ENCODE data around the gene MRPS27.
A peak's percentile ranks its signal among the peaks of the same experiment; 100 is the strongest.

MRPS27 gene

DNA sequence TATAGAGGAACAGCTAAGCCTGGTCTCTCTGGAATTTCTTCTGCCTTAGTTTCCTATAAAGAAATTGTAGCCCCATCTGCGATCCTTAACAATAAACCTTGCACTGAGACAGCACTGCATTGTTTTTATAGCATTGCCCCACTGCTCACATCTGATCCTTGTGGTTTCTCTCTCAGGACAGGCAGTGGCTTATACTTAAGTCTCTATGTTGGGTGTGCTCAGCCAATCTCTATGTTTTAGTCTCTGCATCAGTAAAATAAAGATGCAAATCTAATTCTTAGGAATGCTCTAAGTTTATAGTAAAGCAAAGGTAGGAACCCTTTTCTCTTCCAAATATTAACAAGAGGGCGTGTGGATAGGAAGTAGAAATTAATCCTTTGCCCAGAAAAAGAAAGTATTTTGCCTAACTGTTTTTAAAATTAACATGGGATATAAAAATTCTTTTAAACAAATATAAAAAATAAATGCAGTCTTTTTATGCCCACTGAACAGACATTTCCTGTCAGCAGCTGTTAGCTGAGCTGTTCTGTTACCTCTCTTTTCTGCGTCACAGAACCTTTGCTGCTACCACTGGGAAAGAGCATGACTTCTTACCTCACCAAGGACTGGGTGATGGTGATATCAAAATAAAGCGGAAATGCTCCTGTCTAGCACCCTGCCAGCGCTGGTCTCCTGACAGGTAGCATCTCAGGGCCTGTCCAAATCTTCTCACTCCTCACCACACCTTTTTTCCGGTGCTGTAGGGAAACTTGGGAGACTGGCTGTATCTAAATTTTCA, 29.5 kb downstream of the MRPS27 start:
- DNase-seq = no peak

DNA sequence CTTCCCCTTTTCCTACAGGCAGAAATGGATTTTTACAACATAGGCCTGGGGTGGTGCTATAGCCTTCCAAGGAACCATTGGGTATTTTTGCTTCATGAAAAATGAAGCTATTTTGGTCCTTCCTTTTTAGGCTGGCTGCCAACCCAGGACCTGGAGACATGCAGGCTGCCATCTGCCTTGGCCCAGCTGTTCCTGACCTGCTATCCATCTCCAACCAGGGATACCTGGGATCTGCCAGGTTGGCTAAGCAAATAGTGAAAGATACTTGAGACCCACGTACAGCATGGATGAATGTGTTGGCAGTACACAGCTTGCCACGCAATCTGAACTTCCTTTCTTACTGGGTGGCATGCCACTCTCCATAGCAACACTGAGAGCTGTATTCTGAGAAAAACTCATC, 31.1 kb downstream of the MRPS27 start:
- peak; percentile 98 for DNase-seq

DNA sequence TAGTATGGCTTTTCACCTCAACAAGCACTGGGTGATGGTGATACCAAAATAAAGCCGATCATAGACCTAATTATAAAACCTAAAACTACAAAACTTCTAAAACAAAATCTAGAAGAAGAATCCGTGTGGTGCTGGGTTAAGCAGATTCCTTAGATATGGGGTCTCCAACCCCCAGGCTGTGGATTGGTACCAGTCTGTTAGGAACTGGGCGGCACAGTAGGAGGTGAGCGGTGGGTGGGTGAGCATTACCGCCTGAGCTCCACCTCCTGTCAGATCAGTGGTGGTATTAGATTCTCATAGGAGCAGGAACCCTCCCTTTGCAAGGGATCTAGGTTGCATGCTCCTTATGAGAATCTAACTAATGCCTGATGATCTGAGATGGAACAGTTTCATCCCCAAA, 33.2 kb downstream of the MRPS27 start:
- no peak for DNase-seq

DNA sequence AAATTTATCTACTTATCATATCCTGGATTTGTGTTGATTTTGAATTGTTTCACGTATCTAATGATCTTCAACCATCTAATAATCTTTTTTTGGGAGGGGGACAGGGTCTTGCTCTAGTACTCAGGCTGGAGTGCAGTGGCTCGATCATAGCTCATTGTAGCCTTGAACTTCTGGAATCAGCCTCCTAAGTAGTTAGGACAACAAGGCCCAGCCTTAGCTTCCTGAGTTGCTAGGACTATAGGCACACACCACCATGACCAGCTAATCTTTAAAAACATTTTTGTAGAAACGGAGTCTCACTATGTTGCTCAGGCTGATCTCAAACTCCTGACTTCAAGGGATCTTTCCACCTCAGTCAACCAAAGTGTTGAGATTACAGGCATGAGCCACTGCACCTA, 34.6 kb downstream of the MRPS27 start:
- DNase-seq = no peak

DNA sequence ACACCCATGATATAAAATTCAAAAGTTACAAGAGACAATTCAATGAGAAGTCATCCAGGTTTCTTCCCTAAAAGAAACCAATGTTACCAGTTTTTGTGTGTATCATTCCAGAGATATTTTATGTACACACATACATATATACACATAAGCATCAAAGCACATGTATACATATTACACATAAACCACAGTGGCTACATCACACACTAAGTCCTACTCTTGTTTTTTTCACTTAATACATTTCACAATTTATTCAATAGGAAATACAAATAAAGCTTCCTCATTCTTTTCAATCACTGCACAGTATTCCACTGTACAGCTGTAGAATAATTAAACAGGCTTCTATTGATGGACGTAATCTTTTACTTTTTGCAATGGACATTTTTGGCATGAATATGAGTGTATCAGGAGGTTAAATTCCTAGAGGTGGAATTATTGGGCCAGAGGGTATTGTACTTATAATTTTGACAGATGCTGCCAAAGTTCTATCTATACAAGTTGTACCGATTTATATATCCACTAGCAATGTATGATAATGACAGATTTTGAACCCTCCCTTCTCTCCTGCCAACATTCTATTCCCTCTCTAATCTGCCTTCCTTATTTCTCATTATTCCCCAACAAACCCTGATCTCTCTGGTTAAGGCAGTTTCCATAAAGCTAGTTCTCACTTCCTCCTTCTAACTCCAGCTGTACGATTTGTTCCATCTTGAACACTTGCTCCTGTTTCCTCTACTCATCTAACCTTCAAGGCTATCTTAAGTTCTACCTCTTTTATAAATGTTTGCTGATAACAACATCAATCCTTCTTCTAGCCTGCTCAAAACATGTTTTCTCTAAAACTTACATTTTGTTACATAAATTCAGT, 35.2 kb downstream of the MRPS27 start:
- DNase-seq = no peak

DNA sequence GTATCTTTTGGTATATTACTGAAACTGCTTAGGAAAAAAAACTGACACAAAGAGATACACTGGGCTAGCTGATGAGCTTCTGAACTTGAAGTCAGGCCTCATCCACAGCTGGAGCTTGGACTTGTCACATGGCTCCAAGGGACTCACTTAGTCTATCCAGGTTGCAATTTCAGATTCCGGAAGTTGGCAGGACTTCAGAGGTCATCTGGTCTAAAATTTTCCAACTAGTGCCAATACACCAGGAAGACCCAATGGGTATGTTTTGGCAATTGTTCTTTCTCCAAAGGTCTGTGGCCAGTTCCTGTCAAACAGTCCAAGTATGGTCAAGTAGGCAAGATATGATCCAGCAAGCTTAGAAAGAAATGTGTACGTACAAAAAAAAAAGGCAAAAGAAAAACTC, 36.7 kb downstream of the MRPS27 start:
- no peak for DNase-seq

DNA sequence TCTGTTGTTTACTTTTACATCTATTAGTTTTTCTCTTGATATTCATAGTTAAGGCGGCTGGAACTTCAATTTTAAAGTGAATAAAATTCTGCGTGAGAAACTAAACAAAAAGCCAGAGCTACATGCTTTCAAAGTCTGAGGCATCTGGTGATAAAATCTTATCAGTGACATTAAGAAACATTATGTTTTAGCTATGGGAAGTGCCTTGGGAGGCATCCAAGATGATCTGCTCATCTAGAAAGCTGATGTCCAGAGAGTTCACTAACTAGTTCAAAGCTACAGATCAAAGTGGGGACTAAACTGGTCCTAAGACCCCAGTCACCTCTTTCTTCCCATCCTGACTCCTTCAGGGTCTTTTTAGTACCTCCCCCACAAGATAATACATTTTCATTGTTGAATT, 37.2 kb downstream of the MRPS27 start:
- no peak for DNase-seq

DNA sequence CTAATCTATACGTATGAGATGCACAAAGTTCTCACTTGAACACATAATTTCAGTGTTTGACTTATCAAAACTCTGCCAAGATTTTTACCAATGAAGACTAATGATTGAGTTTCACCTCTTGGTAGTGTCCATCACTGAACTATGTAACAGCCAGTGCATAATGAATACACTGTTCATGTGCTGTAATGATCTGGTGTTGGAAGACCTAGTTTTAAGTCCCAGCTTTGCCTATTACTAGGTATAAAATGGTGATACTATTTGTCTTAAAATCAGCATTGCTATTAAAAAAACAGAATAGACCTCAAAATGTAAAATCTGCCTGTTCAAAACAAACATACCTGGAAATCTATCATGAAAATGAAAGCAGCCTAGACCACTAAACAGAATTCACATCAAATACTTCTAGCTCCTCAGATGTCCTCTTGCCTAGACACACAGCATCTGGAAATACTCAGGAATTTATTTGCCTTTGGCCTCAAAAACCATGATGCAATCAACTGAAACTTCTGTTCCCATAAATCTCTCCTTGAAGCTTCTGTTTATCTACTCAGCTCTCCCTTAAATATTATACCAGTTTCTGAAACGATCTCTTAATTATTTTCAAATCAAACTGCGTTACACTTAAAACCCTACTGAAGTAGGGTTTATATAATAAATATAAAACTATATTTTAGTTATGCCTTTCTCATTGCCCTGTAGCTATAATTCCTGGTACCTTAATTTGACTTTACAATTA, 38.1 kb downstream of the MRPS27 start:
- peak; percentile 75 for DNase-seq

DNA sequence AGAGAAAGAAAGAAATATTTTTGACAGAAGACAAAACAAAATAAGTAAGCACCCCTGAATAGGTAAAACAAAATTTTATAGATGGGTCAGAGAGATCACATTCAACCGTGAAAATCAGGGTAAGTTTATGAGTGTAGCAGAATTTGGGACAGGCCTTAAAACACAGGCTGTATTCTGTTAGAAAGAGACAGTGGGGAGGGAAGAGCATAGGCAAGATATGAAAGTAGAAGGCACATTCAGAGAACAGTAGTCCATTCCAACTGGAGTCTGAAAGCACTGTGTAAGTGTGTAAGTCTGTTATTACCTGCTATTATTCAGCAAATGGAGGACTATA, 38.6 kb downstream of the MRPS27 start:
- DNase-seq = no peak

DNA sequence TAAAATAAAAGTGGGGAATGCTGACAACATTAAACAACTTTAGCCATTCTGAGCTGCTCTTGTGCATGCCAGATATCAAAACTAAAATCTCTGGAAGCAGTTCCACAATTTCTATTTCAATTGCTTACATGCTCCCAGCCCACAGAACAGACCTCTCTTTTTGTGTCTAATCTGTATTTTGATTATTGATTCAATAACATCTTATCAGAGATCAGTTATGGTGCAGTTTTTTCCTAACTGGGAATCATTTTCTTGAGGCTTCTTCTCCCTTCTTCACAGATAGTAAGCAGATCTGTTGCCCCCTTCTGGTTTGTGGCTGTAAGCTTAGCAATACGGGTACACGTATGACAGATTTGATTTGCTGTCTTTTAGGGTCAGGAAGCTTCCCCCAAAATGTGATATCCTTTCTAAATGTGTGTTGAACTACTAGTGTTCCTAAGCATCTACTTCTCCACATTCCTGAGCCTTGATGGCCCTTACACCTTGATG, 39.4 kb downstream of the MRPS27 start:
- DNase-seq = no peak

DNA sequence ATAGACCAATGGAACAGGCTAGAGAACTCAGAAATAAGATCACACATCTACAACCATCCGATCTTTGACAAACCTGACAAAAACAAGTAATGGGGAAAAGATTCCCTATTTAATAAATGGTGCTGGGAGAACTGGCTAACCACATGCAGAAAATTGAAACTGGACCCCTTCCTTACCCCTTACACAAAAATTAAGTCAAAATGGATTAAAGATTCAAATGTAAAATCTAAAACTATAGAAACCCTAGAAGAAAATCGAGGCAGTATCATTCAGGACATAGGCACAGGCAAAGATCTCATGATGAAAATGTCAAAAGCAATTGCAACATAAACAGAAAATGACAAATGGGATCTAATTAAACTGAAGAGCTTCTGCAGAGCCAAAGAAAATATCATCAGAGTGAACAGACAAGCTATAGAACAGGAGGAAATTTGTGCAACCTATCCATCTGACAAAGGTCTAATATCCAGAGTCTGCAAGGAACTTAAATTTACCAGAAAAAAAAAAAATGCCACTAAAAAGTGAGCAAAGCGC, 43.8 kb downstream of the MRPS27 start:
- DNase-seq = no peak

DNA sequence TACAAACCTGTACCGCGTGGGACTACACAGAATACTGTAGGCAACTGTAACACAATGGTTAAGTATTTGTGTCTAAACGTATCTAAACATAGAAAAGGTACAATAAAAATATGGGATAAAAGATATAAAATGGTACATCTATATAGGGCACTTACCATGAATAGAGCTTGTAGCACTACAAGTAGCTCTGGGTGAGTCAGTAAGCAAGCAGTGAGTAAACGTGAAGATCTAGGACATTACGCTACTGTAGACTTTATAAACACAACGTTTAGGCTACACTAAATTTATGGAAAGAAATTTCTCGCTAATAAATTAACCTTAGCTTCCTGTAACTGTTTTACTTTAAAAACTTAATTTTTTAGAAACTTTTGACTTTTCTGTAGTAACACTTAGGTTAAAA, 46.5 kb downstream of the MRPS27 start:
- DNase-seq = no peak

DNA sequence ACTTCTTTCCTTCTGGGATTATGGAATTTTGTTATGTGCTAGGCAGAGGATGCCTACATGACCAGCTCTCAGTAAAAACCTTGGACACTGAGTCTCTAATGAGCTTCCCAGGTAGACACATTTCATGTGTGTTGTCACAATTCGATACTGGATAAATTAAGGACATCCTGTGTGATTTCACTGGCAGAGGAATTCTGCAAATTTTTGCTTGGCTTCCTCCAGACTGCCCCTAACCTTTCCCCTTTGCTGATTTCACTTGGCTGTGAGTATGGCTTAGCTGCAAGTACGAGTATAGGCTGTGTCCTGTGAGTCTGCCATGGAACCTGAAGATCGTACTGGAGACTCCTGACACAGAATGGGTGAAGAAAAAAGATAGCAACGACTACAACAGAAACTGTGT, 47.6 kb downstream of the MRPS27 start:
- DNase-seq = no peak

DNA sequence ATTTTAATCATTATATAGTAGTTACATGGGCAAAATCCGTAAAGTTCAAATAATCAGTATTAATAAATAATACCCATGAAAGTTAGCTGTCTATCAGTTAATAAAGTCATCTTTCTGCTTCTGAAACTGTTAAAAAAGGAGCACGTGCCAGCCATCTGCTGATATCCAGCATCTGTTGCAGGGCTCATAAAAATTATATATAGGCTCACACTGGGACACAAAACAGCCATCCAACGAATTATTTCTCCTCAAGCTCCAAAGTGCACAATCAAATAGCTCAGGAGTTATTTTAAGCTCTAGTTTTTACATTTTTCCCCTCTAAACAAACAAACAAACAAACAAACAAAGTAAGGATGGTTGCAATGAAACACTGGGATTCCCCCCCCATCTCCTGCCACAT, 48.3 kb downstream of the MRPS27 start:
- DNase-seq = peak; percentile 86

DNA sequence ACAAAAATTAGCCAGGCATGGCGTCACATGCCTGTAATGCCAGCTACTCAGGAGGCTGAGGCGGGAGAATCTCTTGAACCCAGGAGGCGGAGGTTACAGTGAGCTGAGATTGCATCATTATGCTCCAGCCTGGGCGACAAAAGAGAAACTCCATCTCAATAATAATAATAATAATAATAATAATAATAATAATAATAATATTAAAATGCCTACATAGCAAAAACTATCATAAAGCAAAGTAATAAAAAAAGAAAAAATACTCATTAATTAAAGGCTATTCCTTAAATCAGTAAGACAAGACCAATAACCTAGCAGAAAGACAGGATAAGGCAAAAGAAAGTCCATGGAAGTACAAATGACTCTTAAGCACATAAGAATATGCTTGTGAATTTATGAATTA, 50.0 kb downstream of the MRPS27 start:
- DNase-seq = no peak

DNA sequence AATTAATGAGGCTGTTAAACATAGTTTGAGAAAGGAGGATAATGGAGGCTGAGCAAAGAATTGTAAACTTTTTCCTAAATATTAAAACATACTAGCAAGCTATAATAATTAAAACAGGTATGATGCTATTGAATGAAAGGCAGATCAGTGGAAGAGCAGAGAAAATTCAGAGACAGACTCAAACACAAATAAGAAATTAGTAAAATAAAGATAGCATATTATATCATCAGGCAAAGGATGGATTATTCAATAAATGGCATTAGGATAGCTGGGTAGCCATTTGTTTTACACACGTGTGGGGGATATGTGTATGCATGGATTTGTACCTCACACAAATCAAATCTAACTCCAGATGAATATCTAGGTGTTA, 50.6 kb downstream of the MRPS27 start:
- no peak for DNase-seq

DNA sequence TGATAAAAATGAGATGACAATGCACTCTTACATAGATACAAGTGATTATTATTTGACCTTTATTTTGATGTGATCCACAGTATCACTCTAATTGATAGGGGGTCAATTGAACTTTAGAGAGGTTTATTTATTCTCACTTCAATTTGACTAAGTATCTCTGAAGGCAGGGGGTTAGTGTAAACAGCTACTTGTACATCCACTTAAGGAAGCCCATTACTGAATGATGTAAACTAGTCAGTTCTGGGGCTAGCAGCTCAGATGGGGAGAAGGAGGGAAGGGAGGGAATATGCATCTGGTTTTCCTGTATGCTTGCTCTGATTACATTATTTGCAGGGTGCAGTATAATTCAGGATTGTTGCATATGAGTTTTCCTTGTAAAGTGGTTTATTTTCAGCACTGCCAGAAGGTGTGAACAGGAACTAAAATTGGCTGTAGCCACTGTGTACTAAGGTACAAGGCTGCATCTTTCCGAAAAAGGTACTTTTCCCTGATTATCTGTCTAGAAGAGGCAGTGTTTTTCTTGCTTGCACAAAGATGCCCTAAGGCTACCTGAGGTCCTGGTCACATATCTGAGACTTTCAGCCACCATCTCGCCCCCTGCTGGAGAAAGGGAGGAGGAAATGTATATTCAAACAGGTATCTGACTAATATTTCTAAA, 51.2 kb downstream of the MRPS27 start:
- no peak for DNase-seq

DNA sequence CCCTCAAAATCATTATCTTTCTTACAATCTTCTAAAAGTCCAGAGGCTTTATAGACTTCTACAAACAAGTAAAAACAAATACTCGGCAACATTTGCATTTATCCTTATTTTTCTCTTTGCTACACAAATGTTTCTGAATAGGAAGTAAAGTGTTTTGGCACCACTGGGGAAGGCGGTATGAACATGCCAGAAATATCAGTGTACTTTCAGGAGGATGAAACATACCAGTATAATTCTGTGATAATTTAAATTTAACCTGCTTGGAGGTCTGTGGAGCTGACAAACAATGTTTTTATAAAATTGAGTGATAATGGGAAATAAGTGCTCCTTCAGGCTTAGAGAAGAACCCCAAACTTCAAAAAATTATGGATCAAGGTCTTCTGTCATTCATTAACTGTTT, 51.8 kb downstream of the MRPS27 start:
- no peak for DNase-seq

DNA sequence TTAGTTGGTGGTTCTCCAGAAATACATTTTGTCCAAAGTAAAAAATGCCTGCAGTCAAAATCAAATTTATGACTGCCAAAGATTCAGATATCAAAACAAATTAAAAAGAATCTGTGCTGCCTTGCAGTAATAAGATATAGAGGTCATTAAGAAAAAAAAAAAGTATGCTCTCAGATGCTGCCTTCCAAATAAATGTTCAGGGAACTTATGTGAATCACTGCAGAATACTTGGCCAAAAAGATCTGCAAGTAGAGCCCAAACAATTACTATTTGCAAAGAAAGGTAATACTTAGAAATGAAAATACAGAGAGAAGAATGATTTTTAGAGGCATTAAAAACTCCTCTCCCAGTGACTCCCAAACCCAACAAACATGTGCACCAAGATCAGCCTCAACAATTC, 52.4 kb downstream of the MRPS27 start:
- DNase-seq = no peak

DNA sequence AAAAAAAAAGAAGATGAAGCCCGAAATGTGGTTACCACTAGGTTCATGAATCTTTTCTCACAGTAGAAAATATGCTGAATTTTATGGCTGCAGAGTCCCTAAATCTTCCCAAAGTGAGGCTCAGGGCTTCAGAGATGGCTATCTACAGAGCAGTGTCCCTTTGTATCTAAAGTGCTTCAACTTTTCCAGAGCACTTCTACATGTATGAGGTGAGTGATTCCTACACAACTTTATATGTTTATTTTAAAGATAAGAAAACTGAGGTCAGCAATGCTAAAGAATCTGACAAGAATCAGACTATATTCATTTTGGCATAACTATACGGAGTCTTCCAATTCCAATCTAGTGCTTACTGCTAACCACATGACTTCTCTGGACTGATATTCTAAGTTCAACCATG, 53.2 kb downstream of the MRPS27 start:
- no peak for DNase-seq

DNA sequence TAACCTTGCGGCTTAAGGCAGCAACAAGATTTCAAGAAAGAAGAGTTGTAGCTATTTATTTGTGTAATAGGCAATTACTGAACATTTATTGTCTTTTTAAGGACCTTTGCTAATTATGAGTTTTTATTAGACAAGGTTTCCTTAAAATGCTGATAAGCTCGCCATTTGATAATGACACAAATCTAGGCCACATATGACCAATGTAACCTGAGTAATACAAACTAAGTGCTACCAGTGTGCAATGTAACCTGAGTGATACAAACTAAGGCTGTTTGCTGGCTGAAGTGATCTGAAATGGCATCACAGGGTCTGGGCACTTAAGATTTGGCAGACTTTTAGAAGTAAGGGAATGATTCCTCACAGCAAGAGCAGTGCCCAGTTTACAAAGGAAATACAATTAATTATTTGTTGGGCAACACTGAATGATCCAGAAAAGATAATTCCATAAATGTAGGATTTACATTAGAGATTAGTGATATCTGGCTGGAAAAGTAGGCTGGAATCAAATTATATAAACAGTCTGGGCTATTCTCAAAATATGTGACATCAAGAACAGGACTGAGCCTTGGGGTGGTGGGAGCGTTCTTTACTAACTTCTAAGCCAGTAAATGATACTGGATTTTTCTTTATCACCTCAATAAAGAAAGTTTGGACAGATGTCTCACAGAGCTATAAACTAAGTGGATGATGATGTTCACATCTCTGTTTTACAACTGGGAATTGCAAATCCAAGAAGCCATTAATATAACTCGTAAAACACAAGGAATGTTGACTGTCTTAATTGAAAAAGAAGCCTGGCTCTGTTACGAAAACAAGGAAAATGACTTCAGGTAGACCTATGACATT, 54.8 kb downstream of the MRPS27 start:
- DNase-seq = no peak

DNA sequence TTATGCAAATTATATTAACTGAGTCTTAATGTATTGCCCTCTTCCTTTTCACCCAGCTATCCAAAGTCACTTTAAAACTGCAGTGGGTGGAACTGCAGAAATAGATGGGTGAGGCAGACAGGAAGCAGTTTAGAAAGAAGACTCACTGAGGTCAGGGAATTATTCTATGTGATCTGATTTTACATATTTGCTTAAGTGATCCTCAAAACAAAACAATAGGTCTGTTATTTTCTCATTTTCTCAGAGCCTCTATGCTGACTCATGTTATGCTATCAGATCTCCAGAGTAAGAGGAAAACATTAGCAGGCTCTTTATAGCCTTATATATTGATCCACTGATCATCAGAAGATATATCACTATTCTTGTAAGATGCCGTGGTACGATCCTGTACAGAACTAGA, 63.5 kb downstream of the MRPS27 start:
- no peak for DNase-seq

All from DMS 273 treated with DMSO at 0.1 percent for 48 hours (cell line).